HG02938 (cell line): ENCODE results near the gene TMEFF1.
"Not testable (repeated sequence)": the region's sequence is repeated elsewhere in the genome, so short reads cannot be mapped to it uniquely, and the experiment has no call there.

ENCODE experiments used
- ATAC-seq: cut with Tn5 transposase; IDR thresholded peaks from one replicate; pipeline ENCODE4 v1.9.1; 2021; ENCODE audit warnings: mild to moderate bottlenecking, moderate library complexity; ENCODE audit not compliant: unreplicated experiment

Gene TMEFF1

DNA sequence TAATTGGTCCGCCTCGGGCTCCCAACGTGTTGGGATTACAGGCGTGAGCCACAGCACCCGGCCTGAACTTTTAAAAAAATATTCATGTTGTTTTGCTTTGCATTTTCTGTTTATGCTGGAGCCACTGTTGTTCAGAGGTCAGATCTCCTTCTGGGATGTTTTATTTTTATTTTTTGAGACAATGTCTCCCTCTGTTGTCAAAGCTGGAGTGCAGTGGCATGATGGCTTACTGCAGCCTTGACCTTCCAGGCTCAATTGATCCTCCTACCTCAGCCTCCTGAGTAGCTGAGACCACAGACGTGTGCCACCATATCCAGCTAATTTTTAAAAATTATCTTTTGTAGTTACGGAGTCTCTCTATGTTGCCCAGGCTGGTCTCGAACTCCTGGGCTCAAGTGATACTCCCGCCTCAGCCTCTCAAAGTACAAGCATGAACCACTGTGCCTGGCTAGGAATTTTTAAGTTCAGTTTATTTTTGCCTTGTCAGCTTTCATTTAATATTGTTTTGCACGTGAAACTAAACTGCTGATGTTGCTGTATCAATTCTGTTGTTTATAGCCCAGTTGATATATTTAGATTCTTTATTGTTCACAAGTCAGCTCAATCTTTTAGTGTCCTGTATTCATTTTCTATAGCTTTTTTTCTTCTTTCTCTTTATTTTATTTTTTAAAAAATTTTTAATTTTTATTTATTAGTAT lies 13.7 kb downstream of the TMEFF1 start:
- no peak for ATAC-seq

GRCh38 chr9:100488177-100488576 lies 15.2 kb downstream of the TMEFF1 start:
- ATAC-seq, result no peak

GRCh38 chr9:100489836-100490235 lies 16.9 kb downstream of the TMEFF1 start:
- ATAC-seq, result no peak

- no peak for ATAC-seq
These were observed 20.0 kb downstream of the TMEFF1 start for GRCh38 chr9:100492952-100493351.

- ATAC-seq, result no peak
These were observed 25.6 kb downstream of the TMEFF1 start for GRCh38 chr9:100498592-100498991.

DNA sequence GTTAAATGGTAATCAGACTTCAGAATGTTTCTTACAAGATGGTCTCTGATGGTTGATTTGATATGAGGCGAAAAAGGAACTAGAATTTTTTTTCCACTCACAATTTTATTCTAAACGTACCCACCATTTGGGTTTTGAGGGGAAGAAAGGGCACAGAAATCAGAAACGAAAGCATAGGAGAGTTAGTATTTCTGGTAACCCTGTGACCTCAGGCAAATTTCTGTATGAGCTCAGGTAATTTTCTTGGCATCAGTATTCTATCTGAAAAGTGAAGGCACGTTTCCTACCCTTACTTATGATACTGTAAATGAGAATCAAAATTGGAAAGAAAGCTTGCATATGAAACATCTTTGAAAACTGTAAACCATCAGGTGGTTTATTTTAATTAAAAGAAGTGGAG lies 26.5 kb downstream of the TMEFF1 start:
- ATAC-seq, result no peak

DNA sequence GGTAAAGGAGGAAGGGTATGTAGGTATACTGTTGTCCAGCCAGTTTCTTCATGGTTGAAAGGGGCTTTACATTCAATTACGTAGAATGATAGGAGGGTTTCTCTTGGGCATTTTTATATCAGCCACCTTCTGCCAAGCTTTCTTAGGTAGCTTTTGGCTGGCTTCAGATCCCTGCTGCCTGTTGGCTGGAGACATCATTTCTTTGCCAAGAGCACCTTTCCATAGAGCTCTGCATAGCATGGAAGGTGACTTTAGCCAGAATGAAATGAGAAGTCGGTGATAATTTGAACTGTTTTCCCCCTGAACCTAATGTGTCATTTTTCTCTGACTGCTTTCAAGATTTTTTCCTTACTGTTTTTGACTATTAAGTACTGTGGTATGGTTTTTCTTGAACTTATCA lies 26.9 kb downstream of the TMEFF1 start:
- ATAC-seq, result no peak

DNA sequence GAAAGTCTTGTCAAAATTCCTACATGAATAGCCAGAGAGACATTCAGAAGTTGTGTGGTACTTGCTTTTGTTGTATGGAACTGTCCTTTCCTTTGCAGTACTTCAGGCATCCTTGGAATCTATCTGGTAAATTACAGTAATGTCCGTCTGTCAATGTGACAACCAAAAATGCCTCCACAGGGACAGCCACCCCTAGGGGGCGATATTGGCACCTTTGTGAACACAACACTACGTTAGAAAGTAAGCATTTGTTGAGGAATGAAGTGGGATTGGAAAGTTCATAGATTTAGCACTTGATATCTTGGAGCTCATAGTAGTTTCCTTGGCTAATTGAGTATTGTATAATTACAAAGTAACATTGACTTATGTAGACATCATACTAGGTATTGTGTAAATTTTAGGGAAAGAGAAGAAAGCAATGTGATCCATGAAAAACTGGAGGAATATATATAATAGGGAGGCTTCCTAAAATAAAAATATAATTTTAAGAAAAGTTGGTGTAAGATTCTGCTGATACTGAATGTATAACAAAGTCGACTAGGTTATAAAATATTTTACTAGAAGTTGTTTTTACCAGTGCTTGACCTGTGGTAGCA lies 32.7 kb downstream of the TMEFF1 start:
- ATAC-seq, result peak; percentile 66

- not testable (repeated sequence) for ATAC-seq
These were observed 34.4 kb downstream of the TMEFF1 start for GRCh38 chr9:100507350-100507749.

- ATAC-seq, result no peak
These were observed 38.3 kb downstream of the TMEFF1 start for GRCh38 chr9:100511205-100511604.

DNA sequence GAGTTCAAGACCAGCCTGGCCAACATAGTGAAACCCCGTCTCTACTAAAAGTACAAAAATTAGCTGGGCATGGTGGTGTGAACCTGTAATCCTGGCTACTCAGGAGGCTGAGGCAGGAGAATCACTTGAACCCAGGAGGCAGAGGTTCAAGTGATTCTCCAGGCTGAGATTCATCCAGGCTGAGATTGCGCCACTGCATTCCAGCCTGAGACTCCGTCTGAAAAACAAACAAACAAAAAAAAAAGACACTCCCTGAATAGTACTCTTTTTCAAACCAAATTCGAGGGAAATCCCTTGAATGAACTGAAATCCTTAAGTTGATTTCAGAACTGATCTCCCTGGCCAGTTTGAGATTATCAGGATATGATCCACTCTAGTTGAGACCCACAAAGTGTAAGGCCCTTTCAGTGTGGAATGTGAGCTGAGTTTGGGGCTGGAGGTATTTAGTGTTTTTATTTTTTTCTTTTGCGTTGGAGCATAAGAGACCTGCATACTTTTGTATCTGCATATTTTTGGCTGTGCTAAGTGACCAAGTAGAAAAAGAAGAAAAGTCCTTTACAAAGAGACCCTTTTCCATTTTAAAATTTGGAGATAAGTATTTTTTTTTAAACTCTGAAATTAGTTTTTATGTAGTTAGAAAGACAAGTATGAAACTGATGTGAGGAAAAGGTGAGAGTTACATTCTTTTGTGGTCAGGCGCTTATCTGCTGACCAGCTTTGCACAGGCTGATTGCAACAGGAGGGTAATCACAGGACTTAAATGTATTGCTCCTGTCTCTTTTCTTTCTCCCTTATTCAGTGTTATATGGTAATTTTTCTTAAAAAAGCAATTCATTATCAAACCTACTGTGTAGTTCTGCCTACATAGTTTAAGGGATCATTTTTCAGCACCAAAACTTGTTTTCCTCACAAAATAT lies 42.9 kb downstream of the TMEFF1 start:
- ATAC-seq, result no peak

DNA sequence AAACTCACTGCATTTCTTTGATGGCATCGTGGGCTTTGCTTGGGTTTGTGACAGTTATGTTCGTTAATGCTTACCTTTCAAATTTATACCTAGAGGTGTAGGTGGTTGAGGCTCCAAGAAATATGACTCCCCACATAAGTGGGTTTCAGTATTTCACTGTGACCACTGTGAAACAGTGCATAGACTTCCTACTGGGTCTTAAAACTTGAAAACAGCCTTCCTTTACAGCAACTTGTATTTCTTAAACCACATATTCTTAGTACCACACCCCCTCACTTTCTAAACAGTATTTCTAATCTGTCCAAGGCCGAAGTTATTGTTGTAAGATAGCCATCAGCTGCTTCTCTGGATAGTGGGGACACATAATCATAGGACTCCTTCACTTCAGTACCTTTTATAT lies 48.3 kb downstream of the TMEFF1 start:
- peak; percentile 59 for ATAC-seq

- ATAC-seq, result no peak
These were observed 52.6 kb downstream of the TMEFF1 start for GRCh38 chr9:100525563-100525962.

- ATAC-seq, result not testable (repeated sequence)
These were observed 54.3 kb downstream of the TMEFF1 start for GRCh38 chr9:100527180-100527794.

DNA sequence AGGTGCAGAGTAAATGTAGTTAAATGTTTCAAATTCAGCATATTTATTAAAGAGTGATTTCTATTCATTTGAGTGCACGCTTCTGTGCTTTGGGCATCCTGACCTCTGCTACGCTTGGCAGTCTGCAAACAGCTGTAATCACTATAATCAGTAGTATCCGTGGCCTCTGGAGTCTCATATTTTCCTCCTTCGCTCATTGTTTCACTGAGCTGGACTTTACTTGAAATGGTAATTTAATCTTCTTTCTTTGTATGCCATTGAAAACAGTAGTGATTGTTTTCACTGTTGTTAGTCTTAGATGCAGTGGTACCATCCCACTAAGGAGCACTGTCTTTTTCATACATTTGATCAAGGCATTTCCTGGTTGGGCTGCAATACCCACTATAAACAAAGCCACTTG lies 61.5 kb downstream of the TMEFF1 start:
- no peak for ATAC-seq

GRCh38 chr9:100540327-100540726 lies 67.4 kb downstream of the TMEFF1 start:
- ATAC-seq, result no peak

DNA sequence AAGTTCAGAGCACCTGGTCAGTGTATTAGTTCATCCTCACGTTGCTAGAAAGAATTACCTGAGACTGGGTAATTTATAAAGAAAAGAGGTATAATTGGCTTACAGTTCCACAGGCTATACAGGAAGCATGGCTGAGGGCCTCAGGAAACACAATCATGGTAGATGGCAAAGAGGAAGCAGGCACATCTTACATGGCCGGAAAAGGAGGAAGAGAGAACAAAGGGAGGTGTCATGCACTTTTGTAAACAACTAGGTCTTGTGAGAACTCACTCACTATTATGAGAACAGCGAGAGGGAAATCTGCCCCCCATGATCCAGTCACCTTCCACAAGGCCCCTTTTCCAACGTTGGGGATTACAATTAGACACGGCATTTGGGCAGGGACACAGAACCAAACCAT lies 76.1 kb downstream of the TMEFF1 start:
- ATAC-seq, result no peak

DNA sequence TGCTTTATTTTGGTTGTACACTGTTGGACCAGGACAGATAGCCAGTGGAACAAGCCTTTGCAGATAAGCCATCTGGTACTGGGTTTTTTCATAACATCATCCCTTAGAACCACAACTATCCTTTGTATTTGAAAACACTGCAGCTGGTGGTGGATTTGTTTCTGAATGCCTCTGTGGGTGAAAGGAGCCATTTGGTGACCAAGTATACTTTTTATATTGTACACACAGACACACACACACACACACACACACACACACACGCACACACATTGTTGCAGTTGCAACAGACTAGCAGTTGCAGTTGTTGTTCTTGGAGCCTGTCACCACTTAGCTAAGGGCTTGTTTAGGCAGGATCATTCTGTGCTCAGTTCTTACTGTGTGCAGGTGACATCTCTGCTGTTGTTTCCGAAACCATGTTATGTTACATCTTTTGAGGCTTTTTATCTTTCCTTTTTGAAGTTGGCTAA lies 82.0 kb downstream of the TMEFF1 start:
- no peak for ATAC-seq

DNA sequence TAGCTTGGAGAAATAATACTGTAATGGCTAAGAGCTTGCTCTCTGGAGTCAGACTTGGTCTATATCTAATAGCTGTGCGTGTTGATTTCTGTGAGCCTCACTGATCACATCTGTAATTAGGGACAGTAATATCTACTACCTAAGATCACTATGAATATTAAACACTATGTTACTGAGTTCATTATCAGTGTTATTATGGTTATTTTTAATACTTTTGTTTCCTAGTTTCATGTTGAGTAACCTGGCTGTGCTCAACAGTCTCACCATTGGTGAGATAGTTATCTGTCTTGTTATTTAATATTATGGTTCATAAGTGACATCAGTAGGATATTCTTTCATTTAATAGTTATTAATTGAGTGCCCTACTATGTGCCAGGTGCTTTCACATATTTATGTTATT lies 82.5 kb downstream of the TMEFF1 start:
- ATAC-seq, result peak; percentile 75

DNA sequence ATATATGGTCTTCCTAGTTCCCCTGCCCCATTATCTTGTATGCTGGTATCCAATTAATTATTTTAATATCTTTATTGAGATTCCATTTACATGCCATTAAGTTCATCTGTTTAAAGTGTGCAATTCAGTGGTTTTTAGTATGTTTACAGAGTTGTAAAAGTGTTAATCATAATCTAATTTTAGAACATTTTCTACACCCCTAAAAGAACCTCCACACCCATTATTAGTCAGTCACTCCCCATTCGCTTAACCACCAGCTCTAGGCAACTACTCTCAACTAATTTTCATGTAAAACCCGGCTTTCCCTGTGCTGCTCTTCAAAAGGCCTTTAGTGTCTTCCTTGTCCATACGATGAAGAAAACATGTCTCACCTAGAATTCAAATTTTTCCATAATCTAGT lies 84.1 kb downstream of the TMEFF1 start:
- no peak for ATAC-seq

DNA sequence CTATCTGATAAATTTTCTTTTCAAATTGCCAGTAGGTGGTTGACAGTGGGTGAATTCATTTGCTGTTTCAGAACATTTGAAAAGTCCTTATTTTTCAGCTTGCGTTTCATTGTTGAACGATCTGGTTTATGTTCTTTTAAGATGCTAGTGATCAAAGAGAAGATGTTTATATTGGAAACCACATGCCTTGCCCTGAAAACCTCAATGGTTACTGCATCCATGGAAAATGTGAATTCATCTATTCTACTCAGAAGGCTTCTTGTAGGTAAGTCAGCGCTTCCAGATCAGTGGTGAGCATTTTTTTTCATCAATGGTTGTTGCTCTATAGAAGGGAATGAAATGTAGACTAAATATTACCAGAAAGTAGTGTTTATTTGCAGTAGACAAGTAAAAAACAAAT lies 88.3 kb downstream of the TMEFF1 start:
- no peak for ATAC-seq
